NCI-H2171 (cell line): ENCODE data around the gene SNX27.
A peak's percentile ranks its signal among the peaks of the same experiment; 100 is the strongest.
"Not testable (repeated sequence)": the region's sequence is repeated elsewhere in the genome, so short reads cannot be mapped to it uniquely, and the experiment has no call there.

Experiments
- DNase-seq: peaks from one replicate; lab custom pipeline; 2025; lab: John Stamatoyannopoulos, UW

The SNX27 gene

GRCh38 chr1:151611832-151612500, at the start of gene SNX27:
SNX27 (plus strand) TSS chr1:151612050; CDS start chr1:151612202, 152 bp downstream.
- DNase-seq = peak; percentile 94

DNA sequence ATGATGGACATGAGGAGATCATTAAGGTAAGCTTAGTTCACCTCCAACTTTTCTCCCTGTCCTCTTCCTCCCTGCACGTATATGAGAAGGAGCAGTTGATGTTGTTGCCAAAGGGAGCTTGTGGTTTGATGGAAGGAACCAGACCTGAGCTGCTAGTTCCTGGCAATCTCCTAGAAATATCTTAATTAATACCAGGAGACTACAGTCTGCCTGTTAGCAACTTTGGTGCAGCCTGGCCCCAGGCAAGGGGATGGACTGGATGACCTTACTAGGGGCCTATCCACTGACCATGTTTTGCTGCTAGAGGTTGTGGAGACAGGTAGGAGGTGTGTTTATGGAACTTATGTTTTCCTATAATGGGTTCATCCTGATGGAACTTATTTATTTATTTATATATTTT, 49.2 kb upstream of the SNX27 start:
- no peak for DNase-seq

GRCh38 chr1:151563376-151563775, 48.5 kb upstream of the SNX27 start:
- DNase-seq = no peak

DNA sequence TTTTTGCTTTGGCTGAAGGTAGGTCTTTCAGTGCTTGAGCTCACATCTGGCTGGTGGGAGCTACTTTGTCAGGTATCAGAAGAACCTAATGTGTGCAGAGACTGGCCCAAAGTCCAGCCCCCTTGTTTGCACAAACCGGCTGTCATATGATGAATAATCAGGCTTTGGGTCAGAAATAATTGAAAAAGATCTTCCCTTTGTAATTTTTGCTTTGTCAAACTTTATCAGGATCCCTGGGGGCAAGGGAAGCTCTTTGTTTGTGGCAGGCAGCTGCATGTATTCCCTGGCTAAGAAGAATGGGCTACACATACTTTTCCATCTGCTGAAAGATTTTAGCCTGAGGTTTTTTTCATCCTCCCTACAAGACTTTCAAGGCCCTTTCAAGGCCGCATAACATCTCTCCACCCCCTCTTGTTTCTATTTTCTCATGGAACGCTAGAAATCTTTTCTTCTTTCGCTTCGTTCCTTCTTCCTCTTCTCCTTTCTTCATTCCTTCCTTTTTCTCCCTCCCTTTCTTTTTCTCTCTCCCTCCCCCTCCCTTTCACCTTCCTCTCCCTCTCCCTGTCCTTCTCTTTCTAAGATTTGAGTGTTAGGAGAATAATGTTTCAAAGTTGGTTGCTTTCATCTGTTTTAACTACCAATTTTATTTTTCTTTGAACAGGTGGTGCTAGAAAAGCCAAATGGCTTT, 46.2 kb upstream of the SNX27 start:
- no peak for DNase-seq

DNA sequence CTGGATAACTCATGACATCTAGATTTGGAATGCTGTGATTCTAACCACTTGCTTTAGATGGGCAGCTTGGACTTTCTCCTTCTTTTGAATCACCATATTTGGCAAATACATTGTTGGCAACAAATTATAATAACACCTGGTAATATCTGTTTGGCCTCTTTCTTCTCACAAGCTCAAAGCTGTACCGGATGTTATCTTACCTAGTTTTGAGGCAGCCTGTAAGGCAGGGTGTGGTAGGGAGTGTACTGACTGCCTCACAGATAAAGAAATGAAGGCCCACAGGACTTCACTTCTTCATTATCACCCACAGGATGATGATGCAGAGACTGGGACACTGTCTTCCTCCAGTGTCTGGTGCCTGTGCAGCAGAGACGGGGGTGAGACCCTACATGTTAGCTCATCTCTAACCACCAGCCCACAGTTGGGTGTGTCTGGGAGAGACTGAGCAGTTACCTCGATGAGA, 43.2 kb upstream of the SNX27 start:
- DNase-seq = no peak

- peak; percentile 89 for DNase-seq
Measured at GRCh38 chr1:151570819-151571218, 41.0 kb upstream of the SNX27 start.

- no peak for DNase-seq
Measured at GRCh38 chr1:151574575-151575529, 37.0 kb upstream of the SNX27 start.

- no peak for DNase-seq
Measured at GRCh38 chr1:151577173-151577572, 34.7 kb upstream of the SNX27 start.

DNA sequence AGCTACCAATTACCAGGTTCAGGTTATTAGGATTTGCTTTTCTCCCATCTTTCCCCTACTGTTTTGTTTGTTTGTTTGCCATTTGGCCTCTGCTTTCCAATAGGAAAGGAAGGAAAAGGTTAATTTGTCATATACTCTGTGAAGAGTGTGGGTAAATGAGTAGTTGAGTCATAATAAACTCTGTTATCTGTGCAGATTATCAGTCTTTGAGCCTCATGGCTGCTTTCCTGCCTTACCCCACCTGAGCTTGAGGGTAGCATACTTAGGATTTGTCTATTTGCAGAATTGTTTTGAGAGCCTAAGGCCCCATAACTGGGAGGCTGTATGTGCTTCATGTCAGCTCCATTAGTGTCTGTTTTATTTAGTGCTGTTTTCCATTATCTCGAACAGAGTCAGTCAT, 32.9 kb upstream of the SNX27 start:
- DNase-seq = no peak

GRCh38 chr1:151579436-151580225, 32.2 kb upstream of the SNX27 start:
- no peak for DNase-seq

- no peak for DNase-seq
Measured at GRCh38 chr1:151581451-151581850, 30.4 kb upstream of the SNX27 start.

- DNase-seq = no peak
Measured at GRCh38 chr1:151581921-151582320, 29.9 kb upstream of the SNX27 start.

DNA sequence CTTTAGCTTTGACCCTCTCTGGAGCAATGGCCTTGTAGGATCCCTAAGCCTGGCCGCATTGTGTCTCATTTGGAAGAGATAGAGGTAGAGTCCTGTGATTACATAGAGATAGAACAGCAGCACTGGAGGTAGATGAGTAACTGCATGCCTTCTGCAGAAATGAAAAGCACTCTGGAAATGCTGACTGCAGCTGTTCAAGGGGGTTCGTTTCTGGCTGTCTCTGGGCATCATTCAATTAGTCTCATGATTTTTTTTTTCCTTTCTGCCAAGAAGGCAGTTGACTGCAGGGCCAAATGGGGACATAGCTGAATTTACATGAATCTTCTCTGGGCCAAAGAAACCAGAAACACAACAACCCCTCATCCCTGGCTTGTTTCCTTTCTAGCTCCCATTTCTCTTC, 28.1 kb upstream of the SNX27 start:
- no peak for DNase-seq

GRCh38 chr1:151584278-151584677, 27.6 kb upstream of the SNX27 start:
- DNase-seq = no peak

DNA sequence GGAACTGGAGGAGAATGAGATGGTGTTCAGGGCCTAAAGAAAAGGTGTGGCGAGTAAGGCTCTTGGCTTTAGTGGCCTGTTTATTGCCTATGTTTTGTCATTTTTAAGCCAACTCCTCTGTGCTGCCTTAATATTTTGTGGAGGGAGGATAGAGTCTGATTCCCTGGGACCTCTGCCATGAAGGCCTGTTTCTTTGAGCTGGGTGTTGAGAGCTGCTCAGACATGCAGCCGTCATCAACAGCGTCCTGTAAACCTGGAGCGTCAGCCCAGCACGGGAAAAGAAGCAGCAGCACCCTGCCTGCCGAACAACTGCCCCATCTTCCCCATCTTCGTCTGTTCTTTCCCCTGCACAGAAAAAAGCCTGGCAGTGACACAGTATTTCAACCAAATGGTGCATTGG, 27.1 kb upstream of the SNX27 start:
- DNase-seq = no peak

GRCh38 chr1:151585622-151586021, 26.2 kb upstream of the SNX27 start:
- DNase-seq = no peak

GRCh38 chr1:151590961-151591360, 20.9 kb upstream of the SNX27 start:
- no peak for DNase-seq

DNA sequence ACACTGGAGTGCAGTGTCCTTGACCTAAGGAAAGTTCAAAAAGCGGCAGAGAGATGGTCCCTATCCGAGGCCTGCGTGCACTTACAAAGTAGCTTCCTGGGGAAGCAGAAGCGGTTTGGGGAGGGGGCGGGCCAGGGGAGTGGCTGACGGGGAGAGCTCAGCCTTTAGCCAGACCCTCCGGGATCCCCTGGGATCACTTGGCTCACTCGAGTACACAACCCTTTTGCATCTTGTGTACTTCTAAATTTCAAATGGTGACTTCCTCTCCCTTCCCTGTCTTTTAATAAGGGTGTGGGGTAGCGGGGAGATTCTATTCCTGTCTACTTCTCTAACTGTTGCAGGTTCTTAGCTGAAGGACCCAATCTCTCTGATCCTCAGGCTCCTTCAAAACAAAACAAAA, 18.1 kb upstream of the SNX27 start:
- DNase-seq = no peak

DNA sequence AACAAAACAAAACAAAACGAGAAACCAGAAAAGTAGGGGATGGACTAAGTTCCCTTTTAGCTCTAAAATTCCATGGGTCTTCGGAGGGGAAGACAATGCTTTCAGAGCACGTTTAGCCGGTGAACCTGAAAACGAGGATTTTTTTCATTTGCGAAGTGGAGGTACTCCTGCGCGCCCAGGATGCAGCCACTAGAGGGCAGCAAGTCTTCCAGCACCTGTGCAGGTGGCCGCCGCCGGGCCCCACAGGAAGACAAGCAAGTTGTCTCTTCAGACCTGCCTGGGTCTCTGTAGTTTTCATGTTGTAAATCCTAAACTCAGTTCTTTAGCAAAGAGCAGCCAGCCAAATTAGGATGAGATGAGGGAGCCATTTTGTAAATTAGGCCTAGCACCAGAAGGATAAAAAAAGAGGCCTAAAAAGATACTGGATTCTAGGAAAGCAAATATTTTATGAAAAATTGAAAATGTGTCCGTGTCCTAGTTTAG, 17.7 kb upstream of the SNX27 start:
- peak; percentile 81 for DNase-seq

DNA sequence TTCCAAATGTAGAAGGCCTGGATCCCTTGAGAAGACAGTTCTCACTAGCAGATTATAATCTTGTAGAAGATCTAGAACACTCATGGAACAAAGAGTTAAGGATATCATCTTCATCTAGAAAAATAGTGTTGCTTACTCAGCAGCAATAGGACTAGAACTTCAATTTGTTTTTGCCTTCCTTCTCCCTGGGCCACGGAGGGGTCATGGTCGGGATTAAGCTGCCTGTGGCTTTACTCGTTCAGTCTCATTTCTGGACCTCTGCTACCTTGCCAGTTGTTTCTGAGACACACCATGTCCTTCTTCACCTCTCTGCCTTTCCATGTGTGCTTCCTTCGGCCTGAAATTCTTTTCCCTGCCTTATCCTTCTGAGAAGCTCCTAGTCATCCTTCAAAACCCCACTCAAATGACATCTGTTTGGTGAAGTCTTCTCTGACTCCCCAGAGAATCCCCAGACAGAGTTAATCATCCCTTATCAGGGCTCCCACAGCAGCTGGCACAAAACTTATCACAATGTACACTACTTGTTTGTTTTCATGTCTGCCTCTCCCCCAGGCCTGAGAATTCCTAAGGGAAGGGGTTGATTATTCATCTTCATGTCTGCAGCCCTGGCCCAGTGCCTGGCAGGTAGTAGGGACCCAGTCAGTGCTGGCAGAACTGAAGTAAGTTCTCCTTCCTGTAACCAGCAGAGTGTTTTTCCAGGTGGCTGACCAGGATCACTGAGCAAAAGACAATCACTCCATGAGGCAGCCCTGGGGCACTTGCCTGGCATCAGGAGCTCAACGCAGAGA, 15.5 kb upstream of the SNX27 start:
- DNase-seq = no peak

- DNase-seq = not testable (repeated sequence)
Measured at GRCh38 chr1:151602550-151602949, 9.3 kb upstream of the SNX27 start.
